IMR-90 (cell line): ENCODE measurements around the gene FOXC1. TPM values are rescaled to one million over a fixed set of nuclear protein-coding genes. Genes with fewer than 3 reads are reported as not detected.

Experiments used
- ATAC-seq: fragments of 200-7000 bp; cut with Tn5 transposase; 2 replicates; pipeline ENCODE4 v1.9.1; 2020; ENCODE audit warnings: low read depth, mild to moderate bottlenecking, moderate library complexity
- BruUV-seq: library from RNA; stranded (reverse); fragments of 400-500 nt; replicated peaks from 2 replicates; lab custom pipeline; 2021; lab: Mats Ljungman, UMichigan
- CTCF ChIA-PET: fragments of 300-600 bp; formaldehyde crosslinking; extraction: SDS; loops from one replicate; lab custom pipeline; 2021; ENCODE audit warnings: antibody characterized with exemption; lab: Yijun Ruan, JAX
- POLR2A ChIA-PET: fragments of 300-600 bp; sonication (Branson Sonifier 250); formaldehyde crosslinking; loops from one replicate; lab custom pipeline; 2022; ENCODE audit warnings: antibody characterized with exemption; ENCODE audit not compliant: unreplicated experiment; lab: Charles Lee
- DNase-seq: peaks from one replicate; pipeline ENCODE4 v3.0.0; 2013
- H2AFZ ChIP-seq: replicated peaks from 2 replicates; pipeline ENCODE3; 2013; ENCODE audit warnings: low read length, mild to moderate bottlenecking; ENCODE audit not compliant: poor library complexity
- H2AK5ac ChIP-seq: 2 replicates; pipeline ENCODE4 v1.6.1; 2013; ENCODE audit warnings: low read depth, low read length, inconsistent platforms
- H2AK9ac ChIP-seq: replicated peaks from 2 replicates; pipeline ENCODE3; 2013; ENCODE audit warnings: mild to moderate bottlenecking, low read depth, low read length, moderate library complexity; ENCODE audit not compliant: poor library complexity
- H2BK120ac ChIP-seq: 2 replicates; pipeline ENCODE4 v1.6.1; 2013; ENCODE audit warnings: low read depth, low read length, inconsistent platforms
- H2BK15ac ChIP-seq: 3 replicates; pipeline ENCODE4 v1.6.1; 2013; ENCODE audit warnings: low read depth, low read length, inconsistent platforms
- H2BK20ac ChIP-seq: 2 replicates; pipeline ENCODE4 v1.6.1; 2013; ENCODE audit warnings: low read depth, mild to moderate bottlenecking, inconsistent platforms, low read length, moderate library complexity
- H2BK5ac ChIP-seq: 2 replicates; pipeline ENCODE4 v1.6.1; 2013; ENCODE audit warnings: mild to moderate bottlenecking, low read depth, low read length, inconsistent platforms; ENCODE audit not compliant: poor library complexity, severe bottlenecking
- H3K14ac ChIP-seq: replicated peaks from 2 replicates; pipeline ENCODE4 v1.6.1; 2013; ENCODE audit warnings: low read depth, low read length, inconsistent platforms
- H3K18ac ChIP-seq: 2 replicates; pipeline ENCODE4 v1.6.1; 2013; ENCODE audit warnings: low read depth, low read length, control low read depth
- H3K23ac ChIP-seq: 2 replicates; pipeline ENCODE4 v1.6.1; 2013; ENCODE audit warnings: low read depth, low read length, inconsistent platforms
- H3K27ac ChIP-seq: 2 replicates; pipeline ENCODE4 v1.5.1; 2013; ENCODE audit warnings: mild to moderate bottlenecking, control low read depth, low read length; ENCODE audit not compliant: insufficient read depth
- H3K27me3 ChIP-seq: 2 replicates; pipeline ENCODE4 v1.6.1; 2013; ENCODE audit warnings: low read length; ENCODE audit not compliant: control insufficient read depth, insufficient read depth
- H3K36me3 ChIP-seq: 2 replicates; pipeline ENCODE4 v1.6.1; 2013; ENCODE audit warnings: low read length, mixed read lengths; ENCODE audit not compliant: control insufficient read depth, insufficient read depth
- H3K4ac ChIP-seq: 2 replicates; pipeline ENCODE4 v1.6.1; 2013; ENCODE audit warnings: low read depth, low read length, inconsistent platforms
- H3K4me1 ChIP-seq: 2 replicates; pipeline ENCODE4 v1.6.1; 2013; ENCODE audit warnings: low read length, mixed read lengths; ENCODE audit not compliant: control insufficient read depth, insufficient read depth
- H3K4me2 ChIP-seq: 2 replicates; pipeline ENCODE4 v1.6.1; 2013; ENCODE audit warnings: low read depth, mild to moderate bottlenecking, control low read depth, low read length, moderate library complexity
- H3K4me3 ChIP-seq: 2 replicates; pipeline ENCODE4 v1.5.1; 2013; ENCODE audit warnings: low read depth, mild to moderate bottlenecking, control low read depth, low read length, moderate library complexity; ENCODE audit not compliant: insufficient read depth
- H3K56ac ChIP-seq: 2 replicates; pipeline ENCODE4 v1.6.1; 2013; ENCODE audit warnings: low read length, inconsistent platforms; ENCODE audit not compliant: insufficient read depth; ENCODE audit errors: extremely low read depth
- H3K79me1 ChIP-seq, 2 experiments: 2 replicates each; pipeline ENCODE4 v1.6.1; 2013; ENCODE audit warnings: low read length in 2 of 2, inconsistent platforms in 1 of 2, low read depth in 1 of 2
- H3K9ac ChIP-seq: 2 replicates; pipeline ENCODE4 v1.6.1; 2013; ENCODE audit warnings: low read depth, low read length, control low read depth
- H3K9me1 ChIP-seq: 2 replicates; pipeline ENCODE4 v1.6.1; 2013; ENCODE audit warnings: low read length, inconsistent platforms; ENCODE audit not compliant: insufficient read depth
- H3K9me3 ChIP-seq: 2 replicates; pipeline ENCODE4 v1.6.1; 2013; ENCODE audit warnings: low read length; ENCODE audit not compliant: control insufficient read depth, insufficient read depth
- H4K20me1 ChIP-seq: 2 replicates; pipeline ENCODE4 v1.6.1; 2013; ENCODE audit warnings: low read length, inconsistent platforms; ENCODE audit not compliant: insufficient read depth
- H4K5ac ChIP-seq: 2 replicates; pipeline ENCODE4 v1.6.1; 2013; ENCODE audit warnings: mild to moderate bottlenecking, low read depth, low read length, control low read depth
- H4K8ac ChIP-seq, 2 experiments: 2 replicates each; pipeline ENCODE4 v1.6.1; 2013; ENCODE audit warnings: low read depth in 2 of 2, low read length in 2 of 2, control low read depth in 1 of 2, inconsistent platforms in 1 of 2
- H4K91ac ChIP-seq: 2 replicates; pipeline ENCODE4 v1.6.1; 2013; ENCODE audit warnings: low read depth, low read length, inconsistent platforms; ENCODE audit not compliant: insufficient read depth
- BHLHE40 ChIP-seq: fragments of 150-350 bp; IDR thresholded peaks from 2 replicates; pipeline ENCODE4 v1.6.1; 2016; ENCODE audit warnings: mild to moderate bottlenecking, low read depth, low read length
- CHD1 ChIP-seq: IDR thresholded peaks from 2 replicates; pipeline ENCODE4 v1.6.1; 2012; ENCODE audit warnings: low read depth, low read length, improper control_type of control experiment
- FOS ChIP-seq: fragments of 150-350 bp; IDR thresholded peaks from 2 replicates; pipeline ENCODE4 v1.6.1; 2016; ENCODE audit warnings: low read depth, low read length
- MAFK ChIP-seq: IDR thresholded peaks from 2 replicates; pipeline ENCODE4 v1.6.1; 2012; ENCODE audit warnings: low read depth, low read length, improper control_type of control experiment
- NFE2L2 ChIP-seq: fragments of 150-350 bp; IDR thresholded peaks from 2 replicates; pipeline ENCODE4 v1.6.1; 2016; ENCODE audit warnings: low read depth, mild to moderate bottlenecking, low read length
- RCOR1 ChIP-seq: IDR thresholded peaks from 2 replicates; pipeline ENCODE4 v1.6.1; 2012; ENCODE audit warnings: mild to moderate bottlenecking, low read length, improper control_type of control experiment; ENCODE audit not compliant: insufficient replicate concordance
- SMC3 ChIP-seq: fragments of 150-350 bp; IDR thresholded peaks from 2 replicates; pipeline ENCODE4 v1.6.1; 2016; ENCODE audit warnings: low read depth, mild to moderate bottlenecking, antibody characterized with exemption, low read length, moderate library complexity
- USF2 ChIP-seq: fragments of 150-350 bp; IDR thresholded peaks from 2 replicates; pipeline ENCODE4 v1.6.1; 2017; ENCODE audit warnings: mild to moderate bottlenecking, antibody characterized with exemption, low read length, low read depth
- WGBS, 2 experiments: methylation state at CpG; one replicate each; pipeline versions ENCODE4 v1.1.5 to v1.1.7; 2013; ENCODE audit warnings: missing lambda C conversion rate in 2 of 2; ENCODE audit not compliant: insufficient read length in 1 of 2; ENCODE audit errors: extremely low coverage in 2 of 2; 5-methylcytosine and 5-hydroxymethylcytosine counted together
- dilution Hi-C: fragments of 300-500 bp; cut with HindIII; formaldehyde crosslinking; loops from one replicate; pipeline ENCODE4 v1.14.3; 2018; ENCODE audit warnings: low sequenced_read_pairs; ENCODE audit not compliant: unreplicated experiment
- in situ Hi-C: fragments of 300-500 bp; cut with MboI; formaldehyde crosslinking; loops from 3 replicates; pipeline ENCODE4 v1.14.3; 2019; ENCODE audit warnings: low sequenced_read_pairs, inconsistent platforms, mixed read lengths
- intact Hi-C: fragments of 100-400 bp; cut with micrococcal nuclease; formaldehyde crosslinking; loops from 2 replicates; pipeline ENCODE4 v1.10.0; 2022
- polyA plus RNA-seq, 3 experiments: library from polyadenylated mRNA; depleted of rRNA; stranded (reverse); fragments of >200 nt; gene quantifications; 2 replicates each; pipeline ENCODE4 v1.2.3, GENCODE V29; 2012; ENCODE audit warnings: low replicate concordance in 1 of 3
- total RNA-seq: library from RNA; depleted of rRNA; stranded (reverse); fragments of >200 nt; gene quantifications from 2 replicates; pipeline ENCODE4 v1.2.3, GENCODE V29; 2012
- TF ChIP-seq, protein P1 (sequence below): conservative IDR thresholded peaks from 2 replicates; pipeline ENCODE4 v1.5.1; 2012; ENCODE audit warnings: mild to moderate bottlenecking, low read depth, low read length, improper control_type of control experiment
- TF ChIP-seq, protein P2 (sequence below): fragments of 150-350 bp; IDR thresholded peaks from 2 replicates; pipeline ENCODE4 v1.6.1; 2016; ENCODE audit warnings: low read depth, mild to moderate bottlenecking, low read length, moderate library complexity, borderline replicate concordance

Gene FOXC1
- total and polyA plus RNA-seq, 2 of the 4 experiments (the other 2 are of a cell fraction) = 1.3 to 4.0 TPM

GRCh38 chr6:1611572-1612298, 2.0 kb downstream of the FOXC1 start:
- peak overlapping the region; percentile 100 for H3K27ac ChIP-seq
- 3% methylated on average over 28 of the region's 71 CpGs; no CpG with 5 or more reads in 1 of the 2 experiments for WGBS, 2 experiments
- peaks cover 13% of the 10 kb centered on the region; the same call in 1 of the 2 replicates for H3K27me3 ChIP-seq
- peak overlapping the region; percentile 88 for H2AK9ac ChIP-seq
- POLR2A ChIA-PET = interaction anchor here (0.6 kb wide), 4 partner anchors 14 to 742 kb away, joined by 3 to 19 read pairs (median 4); no protein-coding TSS in a partner anchor
- H4K91ac ChIP-seq = peak overlapping the region; percentile 90
- peaks cover 16% of the 10 kb centered on the region for H4K20me1 ChIP-seq
- H2AFZ ChIP-seq = peak overlapping the region; percentile 91
- peaks cover 6 to 18% of the 10 kb centered on the region in 2 experiments for H3K79me1 ChIP-seq
- H3K56ac ChIP-seq = peak overlapping the region; percentile 85; the same call in 1 of the 2 replicates
- peak overlapping the region; percentile 53 to 73 for H4K8ac ChIP-seq
- dilution Hi-C loops (no loop called here), intact Hi-C loops (loop anchor here (2.0 to 10.0 kb wide), 9 partner anchors 51 to 741 kb away; no protein-coding TSS in a partner anchor), in situ Hi-C loops (no loop called here)
- peaks cover 9% of the 10 kb centered on the region for H3K36me3 ChIP-seq
- peak overlapping the region; percentile 88 for H3K4me2 ChIP-seq
- peak overlapping the region; percentile 98 for H2BK5ac ChIP-seq
- peak overlapping the region; percentile 99 for H3K14ac ChIP-seq
- peak overlapping the region; percentile 91 for H2AK5ac ChIP-seq
- H2BK20ac ChIP-seq = 0 out of 2 replicates have a peak overlapping the region, but pooled peaks have one; percentile 67
- peak overlapping the region; percentile 85 for H3K4me3 ChIP-seq
- CTCF ChIA-PET = interaction anchor here (0.6 to 2.3 kb wide), 8 partner anchors 12 to 492 kb away, joined by 3 to 9 read pairs (median 4); no protein-coding TSS in a partner anchor
- peak overlapping the region; percentile 97 for H3K4ac ChIP-seq
- ATAC-seq (no peak), DNase-seq (peak; percentile 53)
- H3K9me1 ChIP-seq = no peaks in the 10 kb centered on the region
- peak overlapping the region; percentile 88; the same call in 2 of the 3 replicates for H2BK15ac ChIP-seq
- TF ChIP-seq NFE2L2 (no peak), SMC3 (no peak), RCOR1 (no peak), MAFK (no peak), USF2 (no peak), BHLHE40 (no peak), FOS (no peak), CHD1 (no peak)
- TF ChIP-seq, protein P1, sequence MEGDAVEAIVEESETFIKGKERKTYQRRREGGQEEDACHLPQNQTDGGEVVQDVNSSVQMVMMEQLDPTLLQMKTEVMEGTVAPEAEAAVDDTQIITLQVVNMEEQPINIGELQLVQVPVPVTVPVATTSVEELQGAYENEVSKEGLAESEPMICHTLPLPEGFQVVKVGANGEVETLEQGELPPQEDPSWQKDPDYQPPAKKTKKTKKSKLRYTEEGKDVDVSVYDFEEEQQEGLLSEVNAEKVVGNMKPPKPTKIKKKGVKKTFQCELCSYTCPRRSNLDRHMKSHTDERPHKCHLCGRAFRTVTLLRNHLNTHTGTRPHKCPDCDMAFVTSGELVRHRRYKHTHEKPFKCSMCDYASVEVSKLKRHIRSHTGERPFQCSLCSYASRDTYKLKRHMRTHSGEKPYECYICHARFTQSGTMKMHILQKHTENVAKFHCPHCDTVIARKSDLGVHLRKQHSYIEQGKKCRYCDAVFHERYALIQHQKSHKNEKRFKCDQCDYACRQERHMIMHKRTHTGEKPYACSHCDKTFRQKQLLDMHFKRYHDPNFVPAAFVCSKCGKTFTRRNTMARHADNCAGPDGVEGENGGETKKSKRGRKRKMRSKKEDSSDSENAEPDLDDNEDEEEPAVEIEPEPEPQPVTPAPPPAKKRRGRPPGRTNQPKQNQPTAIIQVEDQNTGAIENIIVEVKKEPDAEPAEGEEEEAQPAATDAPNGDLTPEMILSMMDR = no peak
- TF ChIP-seq, protein P2, sequence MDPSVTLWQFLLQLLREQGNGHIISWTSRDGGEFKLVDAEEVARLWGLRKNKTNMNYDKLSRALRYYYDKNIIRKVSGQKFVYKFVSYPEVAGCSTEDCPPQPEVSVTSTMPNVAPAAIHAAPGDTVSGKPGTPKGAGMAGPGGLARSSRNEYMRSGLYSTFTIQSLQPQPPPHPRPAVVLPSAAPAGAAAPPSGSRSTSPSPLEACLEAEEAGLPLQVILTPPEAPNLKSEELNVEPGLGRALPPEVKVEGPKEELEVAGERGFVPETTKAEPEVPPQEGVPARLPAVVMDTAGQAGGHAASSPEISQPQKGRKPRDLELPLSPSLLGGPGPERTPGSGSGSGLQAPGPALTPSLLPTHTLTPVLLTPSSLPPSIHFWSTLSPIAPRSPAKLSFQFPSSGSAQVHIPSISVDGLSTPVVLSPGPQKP = no peak
- H3K23ac ChIP-seq = peak overlapping the region; percentile 99
- BruUV-seq = no TSS peak
- peaks cover 4% of the 10 kb centered on the region for H3K4me1 ChIP-seq
- peak overlapping the region; percentile 93 for H3K18ac ChIP-seq
- peaks cover 7% of the 10 kb centered on the region; the same call in 1 of the 2 replicates for H3K9me3 ChIP-seq
- H4K5ac ChIP-seq = peak overlapping the region; percentile 36; the same call in 1 of the 2 replicates
- H2BK120ac ChIP-seq = peak overlapping the region; percentile 98
- H3K9ac ChIP-seq = peak overlapping the region; percentile 100
